Lung (tissue), 16 donors: ENCODE results near the gene TEC. TPM values are rescaled to one million over a fixed set of nuclear protein-coding genes. Genes with fewer than 3 reads are reported as not detected.
"Not testable (repeated sequence)": the region's sequence is repeated elsewhere in the genome, so short reads cannot be mapped to it uniquely, and the experiment has no call there.

Experiments used
- ATAC-seq: fragments of 200-7000 bp; cut with Tn5 transposase; one replicate; pipeline ENCODE4 v1.9.1; 2020; ENCODE audit warnings: moderate number of reproducible peaks; ENCODE audit not compliant: insufficient read depth, low FRiP score
- DNase-seq, 3 donors: peaks; one replicate each; pipeline ENCODE4 v3.0.0-alpha.2; 2013 to 2017
- H3K27ac ChIP-seq, 2 donors: one replicate each; pipeline ENCODE4 v1.5.1; 2013; ENCODE audit warnings: mild to moderate bottlenecking in 2 of 2, moderate library complexity in 2 of 2, control low read depth in 1 of 2, inconsistent platforms in 1 of 2, low read depth in 1 of 2, low read length in 1 of 2
- H3K27me3 ChIP-seq, 3 donors: one replicate each; pipeline ENCODE4 v1.5.1; 2013; ENCODE audit warnings: low read length in 2 of 3; ENCODE audit not compliant: control insufficient read depth in 3 of 3, insufficient read depth in 3 of 3
- H3K36me3 ChIP-seq, 4 donors: one replicate each; pipeline ENCODE4 v1.5.1; 2013; ENCODE audit warnings: low read length in 4 of 4, mild to moderate bottlenecking in 1 of 4, moderate library complexity in 1 of 4; ENCODE audit not compliant: control insufficient read depth in 4 of 4, insufficient read depth in 4 of 4
- H3K4me1 ChIP-seq, 5 donors: one replicate each; pipeline ENCODE4 v1.5.1; 2013; ENCODE audit warnings: low read length in 5 of 5, mild to moderate bottlenecking in 2 of 5, moderate library complexity in 1 of 5; ENCODE audit not compliant: control insufficient read depth in 5 of 5, insufficient read depth in 5 of 5
- H3K4me3 ChIP-seq: one replicate; pipeline ENCODE4 v1.5.1; 2013; ENCODE audit warnings: mild to moderate bottlenecking, control low read depth, moderate library complexity
- H3K9ac ChIP-seq, 2 donors: one replicate each; pipeline ENCODE4 v1.5.1; 2013; ENCODE audit warnings: low read length in 2 of 2, control low read depth in 1 of 2; ENCODE audit not compliant: insufficient read depth in 1 of 2
- H3K9me3 ChIP-seq, 4 donors: one replicate each; pipeline ENCODE4 v1.5.1; 2013; ENCODE audit warnings: low read length in 3 of 4, mild to moderate bottlenecking in 1 of 4, moderate library complexity in 1 of 4; ENCODE audit not compliant: control insufficient read depth in 4 of 4, insufficient read depth in 3 of 4
- CTCF ChIP-seq: IDR thresholded peaks from 2 replicates; pipeline ENCODE4 v1.5.1; 2012; ENCODE audit warnings: mild to moderate bottlenecking; ENCODE audit errors: control extremely low read depth, extremely low read depth
- WGBS, 2 donors: extraction: QIAGEN DNeasy Blood & Tissue Kit; methylation state at CpG; one replicate each; pipeline ENCODE4 v1.1.7; 2013; 5-methylcytosine and 5-hydroxymethylcytosine counted together
- long read RNA-seq, 5 donors: transcript quantifications; one replicate each; lab custom pipeline, GENCODE V29; 2026
- polyA plus RNA-seq, 2 donors: library from polyadenylated mRNA; stranded (reverse); fragments of 200-250 nt; gene quantifications; one replicate each; pipeline ENCODE4 v1.2.1, GENCODE V29; 2013
- total RNA-seq, 2 donors: library from RNA; depleted of rRNA in 1 of 2; stranded (reverse); fragments of >200 nt in 1 of 2; gene quantifications; one replicate each; pipeline ENCODE4 v1.2.1, GENCODE V29; 2014 to 2021
- donor health status: control.
- donor health status: control.
- donor health status: Bipolar disorder and iron deficiency.
- donor health status: healthy.
- donor health status: DM: yes; HTN: yes; CAD: no.

TEC gene
- total RNA-seq, result 10 to 100 TPM in 1 of 2 donors, 1 to 10 TPM in 1; 4.1 to 19.8 TPM
- 1 to 10 TPM; 2.0 TPM for polyA plus RNA-seq
- long read RNA-seq, donor 1, result 0 reads
- long read RNA-seq, donor 2, result 0 reads
- long read RNA-seq, donor 3, partial matches to known transcripts, result 0 of 1 reads
- long read RNA-seq, donor 3, other reads (novel, unspliced or antisense), result 0 of 1 reads
- long read RNA-seq, donor 4, result 0 reads
- long read RNA-seq, donor 5, result 0 reads

DNA sequence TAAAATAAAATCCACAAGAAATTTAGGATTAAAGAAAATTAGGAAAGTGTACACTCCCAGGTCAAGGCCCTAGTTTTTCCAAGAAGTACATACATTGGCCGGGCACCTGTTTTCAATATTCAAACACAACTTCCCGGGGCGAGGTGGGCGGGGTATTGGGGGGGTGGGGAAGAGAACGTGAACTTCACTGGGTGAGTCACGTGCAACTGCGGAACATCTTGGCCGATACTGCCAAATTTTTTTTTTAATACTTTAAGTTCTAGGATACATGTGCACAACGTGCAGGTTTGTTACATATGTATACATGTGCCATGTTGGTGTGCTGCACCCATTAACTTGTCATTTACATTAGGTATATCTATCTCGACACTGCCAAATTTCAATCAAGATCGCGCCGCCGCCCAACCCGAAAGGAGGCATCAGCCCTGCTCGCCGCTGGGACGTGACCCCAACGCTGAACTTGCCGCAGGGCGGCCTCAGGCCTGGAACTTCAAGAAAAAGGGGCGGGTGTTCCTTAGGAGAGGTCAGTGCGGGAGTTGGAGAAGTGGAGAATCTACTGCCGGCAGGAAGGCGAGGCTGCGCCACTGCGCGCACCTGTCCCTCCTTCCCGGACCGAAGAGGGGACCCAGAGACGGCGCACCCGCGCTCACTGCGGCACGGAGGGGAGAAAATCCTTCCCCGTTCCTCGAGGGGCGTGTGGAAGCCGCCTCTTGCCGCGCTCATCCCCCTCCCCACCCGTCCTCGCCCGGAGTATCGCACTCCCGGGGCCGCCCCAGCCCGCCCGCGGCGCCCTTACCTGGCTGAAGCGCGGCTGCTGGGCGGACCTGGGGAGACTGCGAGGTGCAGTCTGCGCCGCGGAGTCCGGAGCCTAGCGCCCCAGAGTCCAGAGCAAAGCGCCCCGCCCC is at the start of gene TEC:
Gene TEC, minus strand, starts transcription at position 883 of the 905 bp plus-strand sequence. CDS start 41,224 bp downstream, outside the sequence.
- Histone ChIP-seq H3K4me1 (peaks cover 0 to 10% (median 2%) of the 10 kb centered on the region in 5 donors), H3K27me3 (no peaks in the 10 kb centered on the region), H3K36me3 (no peaks in the 10 kb centered on the region), H3K9me3 (no peaks in the 10 kb centered on the region), H3K9ac (peak within 1 kb of the TSS; percentile 53 to 66), H3K27ac (peak within 1 kb of the TSS; percentile 73 to 95), H3K4me3 (peak within 1 kb of the TSS; percentile 80)
- DNase-seq (peak; percentile 48 to 56 (median 49)), ATAC-seq (peak; percentile 63)
- TF ChIP-seq CTCF, result no peak
- WGBS, 2 donors, result 2% methylated on average over 57 to 63 of the region's 63 CpGs

GRCh38 chr4:48315728-48316630 is 46.3 kb upstream of the TEC start:
- Histone ChIP-seq H3K4me1 (no peaks in the 10 kb centered on the region), H3K27ac (no peak overlapping the region), H3K4me3 (no peak overlapping the region), H3K9me3 (no peaks in the 10 kb centered on the region), H3K36me3 (no peaks in the 10 kb centered on the region), H3K9ac (no peak overlapping the region), H3K27me3 (no peaks in the 10 kb centered on the region)
- WGBS, 2 donors, result 45 to 51% methylated on average over 7 of the region's 7 CpGs
- peak; percentile 61 for TF ChIP-seq CTCF
- DNase-seq (peak; percentile 16 to 69 (median 56)), ATAC-seq (no peak)

- not testable (repeated sequence) for H3K36me3 ChIP-seq, ATAC-seq, H3K27ac ChIP-seq, H3K4me1 ChIP-seq, H3K4me3 ChIP-seq, H3K9ac ChIP-seq, H3K27me3 ChIP-seq, DNase-seq, H3K9me3 ChIP-seq
Observed at GRCh38 chr4:48314746-48315145, 45.1 kb upstream of the TEC start.

- H3K36me3 ChIP-seq, result no peaks in the 10 kb centered on the region
- ATAC-seq (no peak), DNase-seq (no peak)
- H3K4me3 ChIP-seq, result no peak overlapping the region
- 89 to 94% methylated on average over 3 of the region's 3 CpGs for WGBS, 2 donors
- H3K9me3 ChIP-seq, result no peaks in the 10 kb centered on the region
- no peak overlapping the region for H3K27ac ChIP-seq
- H3K9ac ChIP-seq, result no peak overlapping the region
- TF ChIP-seq CTCF, result no peak
- no peaks in the 10 kb centered on the region for H3K27me3 ChIP-seq
- no peaks in the 10 kb centered on the region for H3K4me1 ChIP-seq
Observed at GRCh38 chr4:48311896-48312295, 42.3 kb upstream of the TEC start.
